Stimulated activated naive CD8-positive, alpha-beta T cell treated with anti-CD3 and anti-CD28 coated beads, Interleukin-15, Interleukin-2, amounts not matched to agents 100 ng/mL and 50 ng/mL, for 24 hours (primary cell): ENCODE measurements around the gene PHLDB1.

Experiments
- H3K27ac Mint-ChIP-seq: one replicate; pipeline ENCODE4 v1.8.0; 2021; ENCODE audit warnings: mild to moderate bottlenecking, mixed read lengths
- H3K27me3 Mint-ChIP-seq: one replicate; pipeline ENCODE4 v1.8.0; 2021; ENCODE audit warnings: mixed read lengths
- H3K36me3 Mint-ChIP-seq: one replicate; pipeline ENCODE4 v1.8.0; 2021; ENCODE audit warnings: low read depth, mixed read lengths
- H3K4me1 Mint-ChIP-seq: one replicate; pipeline ENCODE4 v1.8.0; 2021; ENCODE audit warnings: low read depth, mixed read lengths
- H3K4me3 Mint-ChIP-seq: one replicate; pipeline ENCODE4 v1.8.0; 2021; ENCODE audit warnings: mild to moderate bottlenecking, mixed read lengths
- H3K9me3 Mint-ChIP-seq: one replicate; pipeline ENCODE4 v1.8.0; 2021; ENCODE audit warnings: mixed read lengths

The PHLDB1 gene

GRCh38 chr11:118652681-118653181, 45.3 kb downstream of the PHLDB1 start:
- Mint-ChIP-seq H3K4me1 (peaks cover 6% of the 10 kb centered on the region), H3K27me3 (no peaks in the 10 kb centered on the region), H3K9me3 (no peaks in the 10 kb centered on the region), H3K27ac (no peak overlapping the region), H3K36me3 (no peaks in the 10 kb centered on the region), H3K4me3 (no peak overlapping the region)

GRCh38 chr11:118653684-118654390, 46.4 kb downstream of the PHLDB1 start:
- Mint-ChIP-seq H3K4me3 (no peak overlapping the region), H3K27ac (no peak overlapping the region), H3K9me3 (no peaks in the 10 kb centered on the region), H3K36me3 (no peaks in the 10 kb centered on the region), H3K27me3 (no peaks in the 10 kb centered on the region), H3K4me1 (peaks cover 6% of the 10 kb centered on the region)

- no peak overlapping the region for H3K4me3 Mint-ChIP-seq
- H3K36me3 Mint-ChIP-seq: no peaks in the 10 kb centered on the region
- H3K9me3 Mint-ChIP-seq: no peaks in the 10 kb centered on the region
- peaks cover 6% of the 10 kb centered on the region for H3K4me1 Mint-ChIP-seq
- no peaks in the 10 kb centered on the region for H3K27me3 Mint-ChIP-seq
- no peak overlapping the region for H3K27ac Mint-ChIP-seq
These were observed 48.2 kb downstream of the PHLDB1 start for GRCh38 chr11:118655486-118656190.

GRCh38 chr11:118656563-118657165, 49.2 kb downstream of the PHLDB1 start:
- peaks cover 6% of the 10 kb centered on the region for H3K4me1 Mint-ChIP-seq
- no peak overlapping the region for H3K4me3 Mint-ChIP-seq
- no peaks in the 10 kb centered on the region for H3K36me3 Mint-ChIP-seq
- no peaks in the 10 kb centered on the region for H3K27me3 Mint-ChIP-seq
- H3K27ac Mint-ChIP-seq: no peak overlapping the region
- no peaks in the 10 kb centered on the region for H3K9me3 Mint-ChIP-seq

- H3K4me1 Mint-ChIP-seq: peaks cover 6% of the 10 kb centered on the region
- H3K9me3 Mint-ChIP-seq: no peaks in the 10 kb centered on the region
- H3K27me3 Mint-ChIP-seq: no peaks in the 10 kb centered on the region
- H3K36me3 Mint-ChIP-seq: no peaks in the 10 kb centered on the region
- no peak overlapping the region for H3K27ac Mint-ChIP-seq
- no peak overlapping the region for H3K4me3 Mint-ChIP-seq
These were observed 49.8 kb downstream of the PHLDB1 start for GRCh38 chr11:118657238-118657637.

- Mint-ChIP-seq H3K9me3 (no peaks in the 10 kb centered on the region), H3K27me3 (no peaks in the 10 kb centered on the region), H3K4me1 (no peaks in the 10 kb centered on the region), H3K36me3 (no peaks in the 10 kb centered on the region), H3K4me3 (no peak overlapping the region), H3K27ac (no peak overlapping the region)
These were observed 50.5 kb downstream of the PHLDB1 start for GRCh38 chr11:118657709-118658428.

- Mint-ChIP-seq H3K27me3 (no peaks in the 10 kb centered on the region), H3K4me3 (no peak overlapping the region), H3K27ac (no peak overlapping the region), H3K9me3 (no peaks in the 10 kb centered on the region), H3K4me1 (no peaks in the 10 kb centered on the region), H3K36me3 (no peaks in the 10 kb centered on the region)
These were observed 51.3 kb downstream of the PHLDB1 start for GRCh38 chr11:118658429-118659313.

- no peaks in the 10 kb centered on the region for H3K9me3 Mint-ChIP-seq
- no peaks in the 10 kb centered on the region for H3K27me3 Mint-ChIP-seq
- H3K36me3 Mint-ChIP-seq: no peaks in the 10 kb centered on the region
- no peaks in the 10 kb centered on the region for H3K4me1 Mint-ChIP-seq
- H3K27ac Mint-ChIP-seq: no peak overlapping the region
- H3K4me3 Mint-ChIP-seq: no peak overlapping the region
These were observed 52.0 kb downstream of the PHLDB1 start for GRCh38 chr11:118659314-118659952.

GRCh38 chr11:118659953-118660680, 52.7 kb downstream of the PHLDB1 start:
- H3K27me3 Mint-ChIP-seq: no peaks in the 10 kb centered on the region
- H3K4me3 Mint-ChIP-seq: no peak overlapping the region
- H3K27ac Mint-ChIP-seq: no peak overlapping the region
- no peaks in the 10 kb centered on the region for H3K36me3 Mint-ChIP-seq
- H3K4me1 Mint-ChIP-seq: no peaks in the 10 kb centered on the region
- H3K9me3 Mint-ChIP-seq: no peaks in the 10 kb centered on the region

- H3K4me3 Mint-ChIP-seq: no peak overlapping the region
- H3K27me3 Mint-ChIP-seq: no peaks in the 10 kb centered on the region
- H3K9me3 Mint-ChIP-seq: no peaks in the 10 kb centered on the region
- H3K27ac Mint-ChIP-seq: no peak overlapping the region
- H3K36me3 Mint-ChIP-seq: no peaks in the 10 kb centered on the region
- no peaks in the 10 kb centered on the region for H3K4me1 Mint-ChIP-seq
These were observed 53.4 kb downstream of the PHLDB1 start for GRCh38 chr11:118660681-118661424.

- no peaks in the 10 kb centered on the region for H3K9me3 Mint-ChIP-seq
- no peaks in the 10 kb centered on the region for H3K27me3 Mint-ChIP-seq
- no peaks in the 10 kb centered on the region for H3K4me1 Mint-ChIP-seq
- no peaks in the 10 kb centered on the region for H3K36me3 Mint-ChIP-seq
- H3K27ac Mint-ChIP-seq: no peak overlapping the region
- no peak overlapping the region for H3K4me3 Mint-ChIP-seq
These were observed 54.2 kb downstream of the PHLDB1 start for GRCh38 chr11:118661425-118662301.
